ENCODE measurements around the gene KCTD15.

DNA sequence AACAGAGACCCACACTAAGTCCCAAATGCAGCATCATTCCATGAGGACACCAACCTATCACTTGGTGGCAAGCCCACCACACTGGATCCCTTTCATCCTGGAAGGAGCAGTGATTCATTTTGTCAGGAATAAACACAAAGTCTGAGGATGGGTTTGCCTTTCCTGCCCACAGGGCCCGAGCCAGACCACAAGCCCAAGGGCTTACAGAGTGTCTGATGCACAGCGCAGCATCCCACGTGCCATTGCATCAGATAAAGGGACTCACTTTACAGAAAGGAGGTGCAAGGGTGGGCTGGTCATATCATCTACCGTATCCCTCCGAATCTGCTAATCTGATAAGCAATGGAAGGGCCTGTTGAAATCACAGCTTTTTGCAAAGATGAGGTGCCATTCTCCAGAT lies 12.2 kb upstream of the KCTD15 start:
- TF ChIP-seq, protein P1, sequence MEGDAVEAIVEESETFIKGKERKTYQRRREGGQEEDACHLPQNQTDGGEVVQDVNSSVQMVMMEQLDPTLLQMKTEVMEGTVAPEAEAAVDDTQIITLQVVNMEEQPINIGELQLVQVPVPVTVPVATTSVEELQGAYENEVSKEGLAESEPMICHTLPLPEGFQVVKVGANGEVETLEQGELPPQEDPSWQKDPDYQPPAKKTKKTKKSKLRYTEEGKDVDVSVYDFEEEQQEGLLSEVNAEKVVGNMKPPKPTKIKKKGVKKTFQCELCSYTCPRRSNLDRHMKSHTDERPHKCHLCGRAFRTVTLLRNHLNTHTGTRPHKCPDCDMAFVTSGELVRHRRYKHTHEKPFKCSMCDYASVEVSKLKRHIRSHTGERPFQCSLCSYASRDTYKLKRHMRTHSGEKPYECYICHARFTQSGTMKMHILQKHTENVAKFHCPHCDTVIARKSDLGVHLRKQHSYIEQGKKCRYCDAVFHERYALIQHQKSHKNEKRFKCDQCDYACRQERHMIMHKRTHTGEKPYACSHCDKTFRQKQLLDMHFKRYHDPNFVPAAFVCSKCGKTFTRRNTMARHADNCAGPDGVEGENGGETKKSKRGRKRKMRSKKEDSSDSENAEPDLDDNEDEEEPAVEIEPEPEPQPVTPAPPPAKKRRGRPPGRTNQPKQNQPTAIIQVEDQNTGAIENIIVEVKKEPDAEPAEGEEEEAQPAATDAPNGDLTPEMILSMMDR (conservative IDR thresholded peaks at IDR 0.05; ENCODE audit: low read length) = no peak
- no peak for TF ChIP-seq EZH2phosphoT487 (IDR thresholded peaks at IDR 0.05; ENCODE audit: borderline replicate concordance)

All from Loucy (cell line).